HEK293 (cell line): Measurements from ENCODE around the gene UNK.

Experiments
- KLF10 ChIP-seq: fragments of 450-650 bp; IDR thresholded peaks from 2 replicates; pipeline ENCODE4 v1.5.1; 2018; ENCODE audit warnings: missing biosample characterization, mild to moderate bottlenecking, missing genetic modification characterization
- SALL2 ChIP-seq: fragments of 450-650 bp; formaldehyde crosslinking; IDR thresholded peaks from 2 replicates; pipeline ENCODE4 v1.5.0; 2017; ENCODE audit warnings: missing biosample characterization, mild to moderate bottlenecking, missing genetic modification characterization, borderline replicate concordance
- SCRT1 ChIP-seq: fragments of 450-650 bp; formaldehyde crosslinking; IDR thresholded peaks from 2 replicates; pipeline ENCODE4 v1.5.1; 2016; ENCODE audit warnings: missing biosample characterization, missing genetic modification characterization, borderline replicate concordance
- ZFP3 ChIP-seq: fragments of 450-650 bp; formaldehyde crosslinking; IDR thresholded peaks from 2 replicates; pipeline ENCODE4 v1.5.1; 2016; ENCODE audit warnings: low read depth, missing biosample characterization, missing genetic modification characterization
- ZNF10 ChIP-seq: fragments of 450-650 bp; formaldehyde crosslinking; IDR thresholded peaks from 2 replicates; pipeline ENCODE4 v1.5.1; 2017; ENCODE audit warnings: missing biosample characterization, missing genetic modification characterization
- ZNF138 ChIP-seq: fragments of 450-650 bp; formaldehyde crosslinking; IDR thresholded peaks from 2 replicates; pipeline ENCODE4 v1.5.1; 2016; ENCODE audit warnings: missing biosample characterization, missing genetic modification characterization, borderline replicate concordance
- ZNF155 ChIP-seq: fragments of 450-650 bp; formaldehyde crosslinking; IDR thresholded peaks from 2 replicates; pipeline ENCODE4 v1.5.1; 2016; ENCODE audit warnings: missing biosample characterization, missing genetic modification characterization
- ZNF221 ChIP-seq: fragments of 450-650 bp; formaldehyde crosslinking; IDR thresholded peaks from 2 replicates; pipeline ENCODE4 v1.5.1; 2017; ENCODE audit warnings: missing biosample characterization, missing genetic modification characterization, borderline replicate concordance
- ZNF223 ChIP-seq: fragments of 450-650 bp; formaldehyde crosslinking; IDR thresholded peaks from 2 replicates; pipeline ENCODE4 v1.5.1; 2016; ENCODE audit warnings: missing biosample characterization, missing genetic modification characterization
- ZNF274 ChIP-seq, 2 experiments: fragments of 200-500 bp in 1 of 2; fragments of 450-650 bp in 1 of 2; sonication (Bioruptor generic) in 1 of 2; formaldehyde crosslinking in 1 of 2; IDR thresholded peaks; 2 replicates each; pipeline versions ENCODE4 v1.5.1 to v1.6.1; 2014 to 2016; ENCODE audit warnings: borderline replicate concordance in 1 of 2, inconsistent platforms in 1 of 2, low read length in 1 of 2, missing biosample characterization in 1 of 2, missing genetic modification characterization in 1 of 2
- ZNF354C ChIP-seq: fragments of 450-650 bp; formaldehyde crosslinking; IDR thresholded peaks from 2 replicates; pipeline ENCODE4 v1.5.1; 2016; ENCODE audit warnings: missing biosample characterization, missing genetic modification characterization, low read depth, borderline replicate concordance
- ZNF433 ChIP-seq: fragments of 450-650 bp; formaldehyde crosslinking; IDR thresholded peaks from 2 replicates; pipeline ENCODE4 v1.5.1; 2016; ENCODE audit warnings: missing biosample characterization, missing genetic modification characterization, low read depth
- ZNF548 ChIP-seq: fragments of 450-650 bp; formaldehyde crosslinking; IDR thresholded peaks from 2 replicates; pipeline ENCODE4 v1.5.1; 2016; ENCODE audit warnings: missing biosample characterization, missing genetic modification characterization
- ZNF549 ChIP-seq: fragments of 450-650 bp; IDR thresholded peaks from 2 replicates; pipeline ENCODE4 v1.5.1; 2018; ENCODE audit warnings: missing biosample characterization, missing genetic modification characterization, mild to moderate bottlenecking, inconsistent platforms, moderate library complexity
- ZNF596 ChIP-seq: fragments of 450-650 bp; IDR thresholded peaks from 2 replicates; pipeline ENCODE4 v1.5.0; 2018; ENCODE audit warnings: missing biosample characterization, mild to moderate bottlenecking, missing genetic modification characterization, moderate library complexity
- ZNF654 ChIP-seq: fragments of 450-650 bp; formaldehyde crosslinking; IDR thresholded peaks from 2 replicates; pipeline ENCODE4 v1.5.1; 2016; ENCODE audit warnings: low read depth, missing biosample characterization, missing genetic modification characterization
- ZNF670 ChIP-seq: fragments of 450-650 bp; formaldehyde crosslinking; IDR thresholded peaks from 2 replicates; pipeline ENCODE4 v1.5.1; 2016; ENCODE audit warnings: missing biosample characterization, missing genetic modification characterization, low read depth
- ZNF677 ChIP-seq: fragments of 450-650 bp; IDR thresholded peaks from 2 replicates; pipeline ENCODE4 v1.5.0; 2018; ENCODE audit warnings: missing biosample characterization, mild to moderate bottlenecking, missing genetic modification characterization, moderate library complexity
- ZNF830 ChIP-seq: fragments of 450-650 bp; IDR thresholded peaks from 2 replicates; pipeline ENCODE4 v1.5.0; 2018; ENCODE audit warnings: missing biosample characterization, missing genetic modification characterization, low read depth, mild to moderate bottlenecking, moderate library complexity
- ZSCAN23 ChIP-seq: fragments of 450-650 bp; formaldehyde crosslinking; IDR thresholded peaks from 2 replicates; pipeline ENCODE4 v1.5.1; 2016; ENCODE audit warnings: missing biosample characterization, missing genetic modification characterization
- TF ChIP-seq, protein P1 (sequence below): fragments of 450-650 bp; formaldehyde crosslinking; IDR thresholded peaks from 2 replicates; pipeline ENCODE4 v1.5.1; 2016; ENCODE audit warnings: missing biosample characterization, missing genetic modification characterization
- TF ChIP-seq, protein P2 (sequence below): fragments of 450-650 bp; formaldehyde crosslinking; IDR thresholded peaks from 2 replicates; pipeline ENCODE4 v1.5.1; 2016; ENCODE audit warnings: missing biosample characterization, missing genetic modification characterization
- TF ChIP-seq, protein P3 (sequence below): sonication (generic); formaldehyde crosslinking; IDR thresholded peaks from 2 replicates; pipeline ENCODE4 v1.8.1; 2022; ENCODE audit warnings: mild to moderate bottlenecking, moderate library complexity, missing genetic modification reagents
- TF ChIP-seq, protein P4 (sequence below): fragments of 450-650 bp; formaldehyde crosslinking; IDR thresholded peaks from 2 replicates; pipeline ENCODE4 v1.5.1; 2017; ENCODE audit warnings: missing biosample characterization, missing genetic modification characterization
- TF ChIP-seq, protein P5 (sequence below): fragments of 450-650 bp; formaldehyde crosslinking; IDR thresholded peaks from 2 replicates; pipeline ENCODE4 v1.5.1; 2016; ENCODE audit warnings: missing biosample characterization, missing genetic modification characterization, borderline replicate concordance

UNK gene

DNA sequence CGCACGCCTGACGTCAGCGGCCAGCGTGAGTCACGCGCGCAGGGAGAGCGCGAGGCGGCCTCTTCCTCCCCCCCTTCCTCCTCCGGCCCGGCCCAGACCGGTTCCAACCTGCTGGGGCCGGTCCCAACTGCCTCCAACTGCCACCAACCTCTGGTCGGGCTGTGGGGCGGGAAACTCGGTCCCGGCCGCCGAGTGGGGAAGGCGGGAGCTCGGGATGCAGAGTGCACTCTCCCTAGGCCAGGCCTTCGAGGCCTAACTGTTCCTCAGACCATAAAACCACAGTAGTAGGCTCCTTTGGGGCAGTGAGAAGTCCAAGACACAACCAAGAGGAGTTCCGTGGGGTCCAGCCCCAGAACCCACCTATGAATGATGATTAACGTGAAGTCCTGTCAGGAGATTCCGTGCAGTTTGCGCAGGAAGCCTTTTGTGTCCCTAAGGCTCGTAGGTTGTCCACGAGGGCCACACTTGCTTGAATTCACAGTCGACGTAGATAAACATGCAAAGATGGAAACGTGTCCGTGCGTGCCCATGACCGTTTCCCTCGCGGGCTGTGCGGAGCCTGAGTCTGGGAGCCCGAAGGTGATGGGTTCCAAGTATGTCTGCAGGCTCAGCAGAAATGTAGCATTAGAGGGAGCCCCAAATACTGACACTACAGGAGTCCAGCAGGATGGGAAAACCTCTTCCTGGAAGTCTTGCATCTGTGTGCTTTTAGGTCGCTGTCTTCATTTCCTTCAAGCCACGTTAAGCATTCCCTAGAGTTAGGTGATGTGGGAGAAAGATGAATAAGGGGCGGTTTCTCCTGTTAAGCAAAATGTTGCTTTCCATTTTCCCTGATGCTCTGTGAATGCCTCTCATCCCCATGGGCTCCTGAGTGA lies 647 bp downstream of the UNK start (continued):
- TF ChIP-seq, protein P1, sequence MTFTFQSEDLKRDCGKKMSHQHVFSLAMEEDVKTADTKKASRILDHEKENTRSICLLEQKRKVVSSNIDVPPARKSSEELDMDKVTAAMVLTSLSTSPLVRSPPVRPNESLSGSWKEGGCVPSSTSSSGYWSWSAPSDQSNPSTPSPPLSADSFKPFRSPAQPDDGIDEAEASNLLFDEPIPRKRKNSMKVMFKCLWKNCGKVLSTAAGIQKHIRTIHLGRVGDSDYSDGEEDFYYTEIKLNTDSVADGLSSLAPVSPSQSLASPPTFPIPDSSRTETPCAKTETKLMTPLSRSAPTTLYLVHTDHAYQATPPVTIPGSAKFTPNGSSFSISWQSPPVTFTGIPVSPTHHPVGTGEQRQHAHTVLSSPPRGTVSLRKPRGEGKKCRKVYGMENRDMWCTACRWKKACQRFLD: no peak
- no peak for TF ChIP-seq ZNF221 (tag by site-specific recombination)
- TF ChIP-seq ZNF433: no peak
- no peak; the same call in 1 of the 2 replicates for TF ChIP-seq ZNF223
- TF ChIP-seq, protein P2, sequence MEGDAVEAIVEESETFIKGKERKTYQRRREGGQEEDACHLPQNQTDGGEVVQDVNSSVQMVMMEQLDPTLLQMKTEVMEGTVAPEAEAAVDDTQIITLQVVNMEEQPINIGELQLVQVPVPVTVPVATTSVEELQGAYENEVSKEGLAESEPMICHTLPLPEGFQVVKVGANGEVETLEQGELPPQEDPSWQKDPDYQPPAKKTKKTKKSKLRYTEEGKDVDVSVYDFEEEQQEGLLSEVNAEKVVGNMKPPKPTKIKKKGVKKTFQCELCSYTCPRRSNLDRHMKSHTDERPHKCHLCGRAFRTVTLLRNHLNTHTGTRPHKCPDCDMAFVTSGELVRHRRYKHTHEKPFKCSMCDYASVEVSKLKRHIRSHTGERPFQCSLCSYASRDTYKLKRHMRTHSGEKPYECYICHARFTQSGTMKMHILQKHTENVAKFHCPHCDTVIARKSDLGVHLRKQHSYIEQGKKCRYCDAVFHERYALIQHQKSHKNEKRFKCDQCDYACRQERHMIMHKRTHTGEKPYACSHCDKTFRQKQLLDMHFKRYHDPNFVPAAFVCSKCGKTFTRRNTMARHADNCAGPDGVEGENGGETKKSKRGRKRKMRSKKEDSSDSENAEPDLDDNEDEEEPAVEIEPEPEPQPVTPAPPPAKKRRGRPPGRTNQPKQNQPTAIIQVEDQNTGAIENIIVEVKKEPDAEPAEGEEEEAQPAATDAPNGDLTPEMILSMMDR (tag by site-specific recombination): no peak
- peak; percentile 37; the same call in 1 of the 2 replicates for TF ChIP-seq KLF10 (tag by site-specific recombination)
- no peak for TF ChIP-seq ZNF155 (tag by site-specific recombination)
- no peak for TF ChIP-seq ZNF596
- no peak for TF ChIP-seq ZNF354C
- peak; percentile 14; the same call in 1 of the 2 replicates for TF ChIP-seq ZSCAN23
- no peak for TF ChIP-seq ZNF830 (tag by site-specific recombination)
- TF ChIP-seq ZNF549 (tag by site-specific recombination): no peak
- TF ChIP-seq SALL2 (tag by site-specific recombination): no peak
- TF ChIP-seq ZFP3: no peak
- no peak for TF ChIP-seq ZNF670
- TF ChIP-seq ZNF677 (tag by site-specific recombination): no peak
- TF ChIP-seq, protein P3, sequence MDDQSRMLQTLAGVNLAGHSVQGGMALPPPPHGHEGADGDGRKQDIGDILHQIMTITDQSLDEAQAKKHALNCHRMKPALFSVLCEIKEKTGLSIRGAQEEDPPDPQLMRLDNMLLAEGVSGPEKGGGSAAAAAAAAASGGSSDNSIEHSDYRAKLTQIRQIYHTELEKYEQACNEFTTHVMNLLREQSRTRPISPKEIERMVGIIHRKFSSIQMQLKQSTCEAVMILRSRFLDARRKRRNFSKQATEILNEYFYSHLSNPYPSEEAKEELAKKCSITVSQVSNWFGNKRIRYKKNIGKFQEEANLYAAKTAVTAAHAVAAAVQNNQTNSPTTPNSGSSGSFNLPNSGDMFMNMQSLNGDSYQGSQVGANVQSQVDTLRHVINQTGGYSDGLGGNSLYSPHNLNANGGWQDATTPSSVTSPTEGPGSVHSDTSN (CRISPR knock-in tag): no peak; the same call in none of the 2 replicates
- peak; percentile 32; the same call in 1 of the 2 replicates for TF ChIP-seq ZNF10
- TF ChIP-seq ZNF654: no peak
- TF ChIP-seq ZNF138 (tag by site-specific recombination): no peak
- no peak for TF ChIP-seq ZNF274 (IDR thresholded peaks at IDR 0.05; ENCODE audit: low read length)
- TF ChIP-seq ZNF274 (tag by site-specific recombination; IDR thresholded peaks at IDR 0.05; ENCODE audit: borderline replicate concordance): no peak
- TF ChIP-seq, protein P4, sequence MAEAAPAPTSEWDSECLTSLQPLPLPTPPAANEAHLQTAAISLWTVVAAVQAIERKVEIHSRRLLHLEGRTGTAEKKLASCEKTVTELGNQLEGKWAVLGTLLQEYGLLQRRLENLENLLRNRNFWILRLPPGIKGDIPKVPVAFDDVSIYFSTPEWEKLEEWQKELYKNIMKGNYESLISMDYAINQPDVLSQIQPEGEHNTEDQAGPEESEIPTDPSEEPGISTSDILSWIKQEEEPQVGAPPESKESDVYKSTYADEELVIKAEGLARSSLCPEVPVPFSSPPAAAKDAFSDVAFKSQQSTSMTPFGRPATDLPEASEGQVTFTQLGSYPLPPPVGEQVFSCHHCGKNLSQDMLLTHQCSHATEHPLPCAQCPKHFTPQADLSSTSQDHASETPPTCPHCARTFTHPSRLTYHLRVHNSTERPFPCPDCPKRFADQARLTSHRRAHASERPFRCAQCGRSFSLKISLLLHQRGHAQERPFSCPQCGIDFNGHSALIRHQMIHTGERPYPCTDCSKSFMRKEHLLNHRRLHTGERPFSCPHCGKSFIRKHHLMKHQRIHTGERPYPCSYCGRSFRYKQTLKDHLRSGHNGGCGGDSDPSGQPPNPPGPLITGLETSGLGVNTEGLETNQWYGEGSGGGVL (tag by site-specific recombination): peak; percentile 87
- TF ChIP-seq SCRT1 (tag by site-specific recombination): no peak
- no peak; the same call in 1 of the 2 replicates for TF ChIP-seq ZNF548 (tag by site-specific recombination)
- TF ChIP-seq, protein P5, sequence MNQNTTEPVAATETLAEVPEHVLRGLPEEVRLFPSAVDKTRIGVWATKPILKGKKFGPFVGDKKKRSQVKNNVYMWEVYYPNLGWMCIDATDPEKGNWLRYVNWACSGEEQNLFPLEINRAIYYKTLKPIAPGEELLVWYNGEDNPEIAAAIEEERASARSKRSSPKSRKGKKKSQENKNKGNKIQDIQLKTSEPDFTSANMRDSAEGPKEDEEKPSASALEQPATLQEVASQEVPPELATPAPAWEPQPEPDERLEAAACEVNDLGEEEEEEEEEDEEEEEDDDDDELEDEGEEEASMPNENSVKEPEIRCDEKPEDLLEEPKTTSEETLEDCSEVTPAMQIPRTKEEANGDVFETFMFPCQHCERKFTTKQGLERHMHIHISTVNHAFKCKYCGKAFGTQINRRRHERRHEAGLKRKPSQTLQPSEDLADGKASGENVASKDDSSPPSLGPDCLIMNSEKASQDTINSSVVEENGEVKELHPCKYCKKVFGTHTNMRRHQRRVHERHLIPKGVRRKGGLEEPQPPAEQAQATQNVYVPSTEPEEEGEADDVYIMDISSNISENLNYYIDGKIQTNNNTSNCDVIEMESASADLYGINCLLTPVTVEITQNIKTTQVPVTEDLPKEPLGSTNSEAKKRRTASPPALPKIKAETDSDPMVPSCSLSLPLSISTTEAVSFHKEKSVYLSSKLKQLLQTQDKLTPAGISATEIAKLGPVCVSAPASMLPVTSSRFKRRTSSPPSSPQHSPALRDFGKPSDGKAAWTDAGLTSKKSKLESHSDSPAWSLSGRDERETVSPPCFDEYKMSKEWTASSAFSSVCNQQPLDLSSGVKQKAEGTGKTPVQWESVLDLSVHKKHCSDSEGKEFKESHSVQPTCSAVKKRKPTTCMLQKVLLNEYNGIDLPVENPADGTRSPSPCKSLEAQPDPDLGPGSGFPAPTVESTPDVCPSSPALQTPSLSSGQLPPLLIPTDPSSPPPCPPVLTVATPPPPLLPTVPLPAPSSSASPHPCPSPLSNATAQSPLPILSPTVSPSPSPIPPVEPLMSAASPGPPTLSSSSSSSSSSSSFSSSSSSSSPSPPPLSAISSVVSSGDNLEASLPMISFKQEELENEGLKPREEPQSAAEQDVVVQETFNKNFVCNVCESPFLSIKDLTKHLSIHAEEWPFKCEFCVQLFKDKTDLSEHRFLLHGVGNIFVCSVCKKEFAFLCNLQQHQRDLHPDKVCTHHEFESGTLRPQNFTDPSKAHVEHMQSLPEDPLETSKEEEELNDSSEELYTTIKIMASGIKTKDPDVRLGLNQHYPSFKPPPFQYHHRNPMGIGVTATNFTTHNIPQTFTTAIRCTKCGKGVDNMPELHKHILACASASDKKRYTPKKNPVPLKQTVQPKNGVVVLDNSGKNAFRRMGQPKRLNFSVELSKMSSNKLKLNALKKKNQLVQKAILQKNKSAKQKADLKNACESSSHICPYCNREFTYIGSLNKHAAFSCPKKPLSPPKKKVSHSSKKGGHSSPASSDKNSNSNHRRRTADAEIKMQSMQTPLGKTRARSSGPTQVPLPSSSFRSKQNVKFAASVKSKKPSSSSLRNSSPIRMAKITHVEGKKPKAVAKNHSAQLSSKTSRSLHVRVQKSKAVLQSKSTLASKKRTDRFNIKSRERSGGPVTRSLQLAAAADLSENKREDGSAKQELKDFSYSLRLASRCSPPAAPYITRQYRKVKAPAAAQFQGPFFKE (tag by site-specific recombination): no peak
